Right ventricle myocardium superior (tissue), 1 donor: Measurements from ENCODE around the gene MEIOB. TPM values are rescaled to one million over a fixed set of nuclear protein-coding genes. Genes with fewer than 3 reads are reported as not detected.
"Not testable (repeated sequence)": the region's sequence is repeated elsewhere in the genome, so short reads cannot be mapped to it uniquely, and the experiment has no call there.

ENCODE experiments used
- ATAC-seq: fragments of 200-7000 bp; cut with Tn5 transposase; one replicate; pipeline ENCODE4 v1.9.1; 2020; ENCODE audit warnings: mild to moderate bottlenecking; ENCODE audit not compliant: poor library complexity
- DNase-seq: peaks from one replicate; pipeline ENCODE4 v3.0.0-alpha.2; 2020
- intact Hi-C: fragments of 100-400 bp; cut with DNase I; formaldehyde crosslinking; loops from one replicate; pipeline ENCODE4 v1.11.2; 2022
- total RNA-seq: library from RNA; stranded (reverse); fragmentation: NEBNext Ultra II Directional; extraction: Animal tissue kit (Norgen Biotek cat#: 25700); gene quantifications from one replicate; pipeline ENCODE4 v1.2.1, GENCODE V29; 2021
- donor health status: DM: no; HTN: yes; CAD: no; lungs with severe emphysema.

Gene MEIOB
- total RNA-seq, 1 donor from 2014 or later = not detected

DNA sequence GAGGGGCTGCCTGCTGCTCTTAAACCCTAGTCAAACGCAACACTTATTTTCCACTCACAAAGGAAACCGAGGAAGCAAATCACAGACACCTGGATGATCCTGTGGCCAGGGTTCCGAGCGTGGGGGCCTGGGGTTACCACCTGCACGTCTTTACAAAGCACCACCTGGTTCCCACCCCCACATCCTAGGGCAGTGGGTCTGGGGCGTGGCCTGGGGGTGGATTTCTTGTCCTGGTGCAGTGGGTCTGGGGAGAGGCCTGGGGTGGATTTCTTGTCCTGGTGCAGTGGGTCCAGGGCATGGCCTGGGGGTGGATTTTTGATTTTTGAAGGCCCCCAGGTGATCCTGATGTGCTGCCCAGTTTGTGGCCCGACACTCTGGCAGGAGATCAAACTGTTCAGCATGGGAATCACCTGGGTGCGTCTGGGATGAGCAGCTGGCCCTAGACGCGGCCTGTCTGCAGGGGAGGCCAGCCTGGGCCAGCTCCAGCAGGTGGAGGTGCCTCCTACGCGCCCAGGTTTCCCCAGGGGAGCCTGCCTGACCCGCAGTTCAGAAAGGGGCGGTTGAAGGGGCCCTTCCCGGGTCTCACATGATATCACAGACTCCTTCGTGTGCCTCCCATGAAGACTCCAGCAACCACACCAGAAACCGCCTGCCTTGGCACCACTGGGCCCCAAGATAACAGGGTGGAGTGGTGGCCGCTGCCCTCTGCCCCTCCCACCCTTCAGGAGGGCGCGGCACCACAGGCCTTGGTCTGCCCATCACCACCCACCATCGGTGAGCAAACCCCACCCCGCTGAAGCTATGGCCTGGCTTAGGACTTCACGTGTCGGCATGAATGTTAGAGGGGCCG lies 51.6 kb downstream of the MEIOB start:
- DNase-seq = no peak
- ATAC-seq = no peak
- intact Hi-C loops = no loop called here

DNA sequence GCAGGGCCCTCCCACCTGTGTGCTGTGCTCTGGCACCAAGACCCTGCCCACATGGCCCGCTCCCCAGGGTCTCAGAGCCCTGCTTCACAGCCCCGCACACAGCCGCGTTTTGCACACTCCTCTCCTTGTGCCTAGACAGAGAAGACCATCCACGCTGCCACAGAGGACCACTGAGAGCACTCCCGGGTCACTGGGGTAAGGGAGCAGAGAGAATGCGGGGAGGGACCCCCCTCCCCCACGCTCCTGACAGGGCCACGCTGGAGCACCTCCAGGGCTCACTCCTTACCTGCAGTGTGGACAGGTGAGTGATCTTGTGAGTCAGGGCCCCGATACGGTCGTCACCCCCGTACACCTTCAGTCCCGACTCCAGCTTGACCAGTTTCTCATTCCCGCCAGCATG lies 52.4 kb downstream of the MEIOB start:
- DNase-seq (no peak), ATAC-seq (no peak)
- intact Hi-C loops = no loop called here

DNA sequence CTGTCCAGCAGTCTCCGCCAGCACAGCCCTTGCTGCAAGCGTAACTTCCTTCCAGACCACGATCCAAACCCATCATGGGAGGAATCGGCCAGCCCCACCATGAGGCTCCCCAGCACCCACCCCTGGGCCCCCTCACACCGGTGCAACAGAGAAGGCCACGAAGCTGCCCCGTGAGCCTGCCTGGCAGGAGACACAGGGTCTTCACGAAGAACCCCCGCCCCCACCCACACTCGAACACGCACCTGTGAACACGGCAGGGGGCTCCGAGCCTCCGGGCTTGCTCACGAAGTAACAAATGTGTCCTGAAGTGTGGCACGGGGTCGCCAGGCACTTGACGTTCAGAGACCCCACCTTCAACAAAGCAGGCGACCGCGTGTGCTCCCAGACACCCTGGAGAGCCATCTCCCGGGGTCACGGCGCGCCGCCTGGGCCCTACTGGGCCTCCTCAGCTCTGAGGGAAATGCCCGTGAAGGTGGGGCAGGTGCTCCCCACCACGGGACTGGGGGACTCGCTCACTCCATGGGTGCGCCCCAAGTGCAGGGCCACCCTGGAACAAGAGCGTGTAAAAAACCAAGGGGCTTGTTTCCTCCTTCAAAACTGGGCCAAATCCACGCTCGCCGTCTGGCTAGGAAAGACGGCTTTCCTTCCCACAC lies 53.0 kb downstream of the MEIOB start:
- intact Hi-C loops = no loop called here
- DNase-seq = no peak
- no peak for ATAC-seq

DNA sequence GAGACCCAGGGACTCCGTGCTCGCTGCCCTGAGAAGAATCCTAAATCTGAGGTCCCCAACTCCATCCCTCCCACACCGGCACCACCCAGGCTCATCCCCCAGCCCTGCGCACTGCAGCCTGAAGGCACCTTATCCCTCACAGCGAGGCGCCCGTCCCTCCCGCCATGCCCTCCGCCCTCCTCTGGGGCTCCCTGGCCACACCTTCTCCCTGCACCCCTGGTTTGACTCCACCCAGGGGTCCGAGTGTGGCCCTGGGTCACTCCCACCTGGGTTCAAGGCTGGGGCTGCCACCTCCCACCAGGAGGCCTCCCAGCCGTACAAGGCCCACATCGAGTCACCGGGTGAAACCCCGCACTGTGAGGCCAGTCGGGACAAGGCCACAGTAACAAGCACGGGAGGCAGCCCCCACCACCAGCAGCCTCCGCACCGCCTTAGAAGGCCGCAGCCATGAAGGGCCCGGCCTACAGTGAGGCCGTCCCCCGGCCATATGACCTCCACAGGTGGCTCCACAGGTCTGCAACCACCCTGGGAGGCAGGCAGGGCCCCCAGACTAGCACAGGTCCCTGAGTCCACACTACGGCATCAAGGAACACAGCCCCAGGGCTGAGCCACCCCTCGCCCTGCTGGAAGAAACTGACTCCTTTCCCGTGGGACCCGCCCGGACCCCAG lies 53.6 kb downstream of the MEIOB start:
- DNase-seq (no peak), ATAC-seq (no peak)
- intact Hi-C loops = no loop called here

DNA sequence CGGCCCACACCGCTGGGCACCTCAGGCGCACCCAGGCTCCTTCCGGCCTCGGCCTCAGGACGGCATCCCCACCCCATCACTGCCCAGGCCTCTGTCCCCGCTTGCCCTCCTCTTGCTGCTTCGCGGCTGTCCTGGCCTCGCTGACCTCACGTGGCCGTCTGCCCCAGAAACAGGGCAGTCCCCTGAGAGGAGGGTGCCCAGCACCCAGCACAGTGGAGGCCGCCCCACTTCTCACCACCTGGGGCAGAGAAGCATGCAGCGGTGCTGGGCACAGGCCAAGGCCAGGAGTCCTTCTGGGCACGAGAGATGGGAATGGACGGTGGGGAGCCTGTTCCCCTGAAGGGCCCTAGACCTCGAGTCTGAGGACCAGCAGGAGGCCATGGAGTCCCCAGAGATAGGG lies 54.2 kb downstream of the MEIOB start:
- intact Hi-C loops = no loop called here
- DNase-seq (no peak), ATAC-seq (no peak)

DNA sequence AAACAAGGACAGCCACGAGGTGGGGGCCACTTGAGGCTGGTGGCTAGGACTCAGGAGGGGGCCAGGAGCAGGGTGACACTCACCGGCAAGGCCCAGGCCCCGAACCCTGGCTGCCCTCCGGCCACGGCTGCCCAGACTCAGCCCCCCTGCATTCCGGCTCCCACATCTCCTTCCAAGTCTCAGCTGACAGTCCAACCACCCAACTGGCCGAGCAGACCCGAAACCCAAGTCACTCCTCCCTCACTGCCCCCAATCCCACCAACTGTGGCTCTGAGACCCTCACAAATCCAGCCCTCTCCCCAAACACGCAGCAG lies 54.7 kb downstream of the MEIOB start:
- DNase-seq = no peak
- intact Hi-C loops = no loop called here

DNA sequence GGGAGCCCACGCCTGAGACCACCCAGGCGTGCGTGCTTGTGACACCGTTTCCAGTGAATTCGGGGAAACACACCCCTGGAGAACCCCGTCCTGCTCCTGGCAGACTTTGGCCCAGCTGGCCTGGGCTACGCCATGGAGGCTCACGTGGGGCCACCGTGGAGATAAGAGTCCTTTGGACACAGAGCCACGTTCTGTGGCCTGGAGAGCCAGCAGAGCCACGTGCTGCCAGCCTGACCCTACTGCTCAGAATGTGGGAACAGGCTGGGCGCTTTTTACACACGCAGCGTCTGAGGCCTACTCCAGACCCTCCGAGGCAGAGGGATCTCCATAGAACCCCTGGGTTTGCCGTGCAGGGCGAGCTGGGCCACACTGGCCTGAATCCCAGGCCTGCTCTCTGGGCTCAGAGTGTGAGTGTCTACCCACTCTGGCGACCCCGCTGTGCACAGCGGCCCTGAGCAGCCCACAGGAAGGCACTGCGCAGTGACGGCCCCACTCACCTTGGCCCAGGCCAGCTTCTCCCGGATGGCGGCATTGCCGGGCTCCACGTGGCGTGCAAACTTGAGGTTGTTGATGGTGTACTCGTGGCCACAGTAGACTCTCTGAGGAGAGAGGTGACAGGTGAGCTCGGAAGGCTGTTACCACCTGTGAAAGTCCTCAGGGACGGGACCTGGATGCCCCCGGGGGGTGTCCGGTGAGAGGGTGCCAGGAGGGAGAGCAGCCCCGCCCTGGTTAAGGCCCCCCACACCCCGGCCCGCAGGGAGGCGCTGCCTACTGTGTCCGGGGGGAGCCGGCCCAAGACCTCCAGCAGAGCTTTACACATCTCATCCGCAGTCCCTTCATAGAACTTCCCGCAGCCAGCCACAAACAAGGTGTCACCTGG lies 55.3 kb downstream of the MEIOB start:
- no peak for DNase-seq

More for the DNA sequence above, 54.7 kb downstream of the MEIOB start:
- no peak for ATAC-seq

DNA sequence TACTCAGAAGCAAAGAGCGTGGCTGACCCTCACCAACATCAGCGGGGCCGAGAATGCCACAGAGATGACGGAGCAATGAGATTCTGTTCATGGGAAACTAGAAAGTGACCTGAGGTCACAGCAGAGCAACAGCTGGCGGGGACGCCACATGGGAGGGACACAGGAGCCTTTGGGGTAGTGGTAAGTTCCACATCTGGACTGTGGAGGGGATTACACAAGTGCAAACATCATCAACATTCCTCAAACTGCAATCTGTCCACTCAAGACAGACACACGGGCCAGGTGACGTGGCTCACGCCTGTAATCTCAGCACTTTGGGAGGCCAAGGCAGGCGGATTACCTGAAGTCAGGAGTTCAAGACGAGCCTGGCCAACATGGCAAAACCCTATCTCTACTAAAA lies 56.5 kb downstream of the MEIOB start:
- no peak for ATAC-seq
- no peak for DNase-seq
- intact Hi-C loops = no loop called here

More for the DNA sequence above, 55.3 kb downstream of the MEIOB start:
- intact Hi-C loops = no loop called here
- no peak for ATAC-seq

DNA sequence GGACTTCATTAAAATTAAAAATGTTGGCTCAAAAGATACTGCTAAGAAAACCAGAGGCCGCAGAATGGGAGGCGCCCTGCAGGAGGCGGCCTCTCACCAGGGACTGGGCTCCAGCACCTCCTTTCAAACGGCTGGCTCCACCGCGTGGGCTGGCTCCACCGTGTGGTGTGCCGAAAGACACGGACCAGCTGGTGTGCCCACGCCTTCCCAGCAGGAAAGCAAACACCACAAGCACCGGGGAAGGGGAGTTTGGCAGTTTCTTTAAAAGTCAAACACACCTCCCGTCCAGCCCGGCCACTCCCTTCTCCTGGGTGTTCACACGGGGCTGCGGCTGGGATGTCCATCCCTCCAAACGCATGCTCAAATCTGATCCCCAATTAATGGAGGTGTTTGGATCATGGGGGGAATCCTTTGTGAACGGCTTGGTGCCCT lies 59.2 kb downstream of the MEIOB start:
- DNase-seq = peak; percentile 85
- intact Hi-C loops = no loop called here
- peak; percentile 93 for ATAC-seq

DNA sequence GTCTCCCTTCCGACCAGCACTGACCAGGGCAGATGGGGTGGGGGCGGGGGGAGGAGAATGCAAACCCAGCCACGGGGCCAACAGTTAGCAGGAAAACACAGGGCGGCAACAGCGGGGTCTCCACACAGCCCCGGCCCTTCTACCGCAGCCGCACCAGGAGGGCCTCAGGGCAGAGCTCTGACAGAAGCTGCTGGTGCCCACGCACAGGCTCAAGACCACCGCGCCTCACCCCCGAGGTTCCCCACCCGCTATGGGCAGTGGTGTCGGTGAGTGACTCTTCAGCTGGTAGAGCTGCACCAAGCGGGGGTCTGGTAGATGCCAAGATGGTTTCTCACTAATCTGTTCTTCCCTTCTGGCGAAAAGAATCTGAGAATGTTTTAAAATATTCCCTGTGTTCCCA lies 61.4 kb downstream of the MEIOB start:
- ATAC-seq = no peak
- intact Hi-C loops = no loop called here
- DNase-seq = no peak

DNA sequence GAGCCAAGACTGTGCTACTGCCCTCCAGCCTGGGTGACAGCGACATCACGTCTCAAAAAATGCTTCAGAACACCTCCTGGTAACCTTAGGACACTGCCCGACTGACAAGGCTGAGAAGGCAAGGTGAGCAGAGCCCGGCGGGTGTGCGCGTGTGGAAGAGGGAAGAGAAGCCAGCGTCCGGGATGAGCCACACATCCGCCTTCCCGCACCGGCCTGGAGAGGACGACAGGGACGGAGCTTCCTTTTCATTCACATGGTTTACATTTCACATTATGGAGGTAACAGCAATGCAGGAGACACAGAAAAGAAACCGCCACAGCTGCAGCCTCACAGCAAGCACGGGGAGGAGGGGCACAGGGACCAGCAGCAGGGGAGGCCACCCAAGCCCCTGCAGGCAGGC lies 61.9 kb downstream of the MEIOB start:
- intact Hi-C loops = no loop called here
- ATAC-seq (no peak), DNase-seq (no peak)

DNA sequence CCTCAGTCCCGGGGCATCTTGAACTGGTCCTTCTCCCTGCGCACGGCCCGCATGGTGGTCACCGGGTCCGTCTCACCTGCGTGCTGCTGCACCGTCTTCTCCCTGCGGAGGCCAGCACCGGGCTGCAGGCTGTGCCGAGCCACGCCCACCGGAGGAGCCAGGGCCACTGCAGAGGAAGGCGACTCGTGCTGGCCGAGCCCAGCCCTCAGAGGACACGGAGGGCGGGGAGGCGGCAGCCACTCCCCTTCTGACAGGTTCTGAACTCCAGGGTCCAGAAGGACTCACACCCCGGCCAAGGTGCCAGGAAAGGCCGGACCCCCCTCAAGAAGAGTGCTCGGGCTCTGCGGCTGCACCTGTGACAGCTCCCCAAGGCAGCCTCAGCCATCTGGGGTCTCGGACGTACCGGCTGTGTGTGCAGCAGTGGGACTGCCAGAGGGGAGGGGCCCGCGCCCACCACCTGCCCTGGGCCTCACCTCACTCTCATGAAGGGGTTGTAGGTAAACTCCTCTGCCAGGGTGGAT lies 62.6 kb downstream of the MEIOB start:
- no peak for ATAC-seq
- intact Hi-C loops = no loop called here
- DNase-seq = no peak

DNA sequence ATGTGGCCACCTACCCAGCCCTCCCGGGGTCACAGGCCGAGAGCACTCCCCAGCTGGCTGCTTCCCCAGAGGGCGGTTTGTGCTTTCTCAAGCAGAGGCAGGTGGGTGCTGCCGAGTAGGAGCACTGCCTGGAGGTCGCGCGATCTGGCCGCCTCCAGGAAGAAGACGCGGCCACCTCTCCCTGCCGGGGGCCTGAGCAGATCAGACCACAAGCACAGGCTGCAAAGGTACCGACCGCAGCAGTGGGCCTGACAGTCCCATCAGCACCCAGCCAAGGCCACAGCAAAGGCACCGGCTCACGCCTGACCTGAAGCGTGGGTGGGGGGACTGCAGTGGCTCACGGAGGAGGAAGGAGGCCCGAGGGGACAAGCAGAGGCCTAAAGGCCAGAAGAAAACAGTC lies 63.3 kb downstream of the MEIOB start:
- no peak for DNase-seq
- intact Hi-C loops = no loop called here
- ATAC-seq = no peak

DNA sequence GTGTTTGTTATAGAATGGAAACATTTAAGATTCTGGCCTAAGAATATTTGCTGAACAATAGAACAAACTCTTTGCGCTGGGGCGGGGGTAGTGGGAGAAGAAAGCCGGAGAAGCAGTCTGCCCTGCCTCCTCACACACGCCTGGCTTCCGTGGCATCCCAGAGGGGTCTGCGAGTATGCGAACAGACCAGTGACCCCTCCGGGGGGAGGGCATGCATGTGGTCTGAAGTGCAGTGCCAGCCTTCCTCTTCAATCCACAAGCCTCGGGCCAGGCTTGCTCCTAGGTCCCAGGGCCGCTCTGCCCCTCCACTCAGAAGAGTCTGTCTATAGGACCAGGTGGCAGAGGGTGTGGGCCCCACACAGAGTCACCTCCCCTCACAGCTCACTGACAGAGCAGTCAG lies 64.3 kb downstream of the MEIOB start:
- intact Hi-C loops = no loop called here
- ATAC-seq (no peak), DNase-seq (no peak)

DNA sequence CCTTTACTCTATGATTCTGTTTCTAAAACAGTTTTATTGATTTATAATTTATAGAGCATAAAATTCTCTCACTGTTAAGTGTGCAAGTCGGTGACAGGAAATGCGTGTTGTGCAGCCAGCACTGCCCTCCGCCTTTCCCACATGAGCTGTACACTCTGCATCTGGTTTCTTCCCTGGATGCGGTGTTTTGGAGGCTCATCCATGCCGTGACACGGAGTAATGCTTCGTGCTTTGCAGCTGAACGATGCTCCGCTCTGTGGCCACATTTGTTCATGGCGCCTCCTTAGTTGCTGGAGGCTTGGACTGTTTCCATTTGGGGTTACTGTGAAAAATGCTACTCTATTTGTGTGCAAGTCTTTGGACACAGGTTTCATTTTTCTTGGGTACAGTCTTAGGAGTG lies 71.3 kb downstream of the MEIOB start:
- intact Hi-C loops = no loop called here
- ATAC-seq = no peak
- DNase-seq = no peak

DNA sequence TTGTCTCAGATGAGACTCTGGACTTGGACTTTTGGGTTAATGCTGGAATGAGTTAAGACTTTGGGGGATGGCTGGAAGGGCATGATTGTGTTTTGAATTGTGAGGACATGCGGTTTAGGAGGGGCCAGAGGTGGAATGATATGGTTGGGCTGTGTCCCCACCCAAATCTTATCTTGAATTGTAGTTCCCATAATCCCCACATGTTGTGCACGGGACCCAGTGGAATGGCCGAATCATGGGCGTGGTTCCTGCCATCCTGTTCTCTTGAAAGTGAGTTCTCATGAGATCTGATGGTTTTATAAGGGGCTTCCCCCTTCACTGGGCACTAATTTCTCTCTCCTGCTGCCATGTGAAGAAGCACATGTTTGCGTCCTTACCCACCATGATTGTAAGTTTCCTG lies 72.7 kb downstream of the MEIOB start:
- ATAC-seq, intact Hi-C loops, DNase-seq: not testable (repeated sequence)

DNA sequence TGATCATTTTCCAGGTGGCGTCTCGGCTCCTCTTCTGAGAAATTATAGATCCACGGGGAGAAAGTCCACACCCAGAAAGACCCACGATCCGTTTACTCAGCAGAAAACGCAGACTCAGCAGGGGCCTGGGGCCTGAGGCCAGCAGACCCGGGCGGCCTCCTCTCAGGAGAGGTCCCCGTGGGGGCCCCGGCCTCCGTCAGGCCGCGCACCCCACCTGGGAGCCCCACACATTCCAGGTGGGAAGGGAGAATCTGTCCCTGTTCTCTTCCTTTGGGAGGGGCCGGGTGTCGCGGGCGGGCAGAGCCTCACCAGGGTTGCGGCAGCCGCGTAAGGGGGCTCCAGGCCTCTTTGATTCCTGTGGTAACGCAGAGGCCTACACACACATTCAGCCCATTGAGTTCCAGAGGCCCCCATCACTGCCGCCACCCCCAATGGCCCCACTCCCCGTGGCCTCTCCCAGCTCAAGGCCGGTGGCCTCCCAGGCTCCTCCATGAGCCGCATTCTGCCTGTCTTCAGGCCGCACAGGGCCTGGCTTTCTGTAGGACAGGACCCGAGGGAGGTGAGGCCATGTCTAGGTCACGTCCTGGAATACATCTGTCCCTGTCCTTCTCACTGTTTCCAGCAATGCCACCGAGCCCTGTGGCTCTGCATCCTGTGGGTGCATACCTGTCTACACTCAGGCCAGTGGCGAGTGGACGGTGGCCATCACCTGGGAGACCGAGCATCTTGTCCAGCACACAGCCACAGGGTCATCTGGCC lies 76.9 kb downstream of the MEIOB start:
- intact Hi-C loops = no loop called here
- DNase-seq (no peak), ATAC-seq (no peak)

DNA sequence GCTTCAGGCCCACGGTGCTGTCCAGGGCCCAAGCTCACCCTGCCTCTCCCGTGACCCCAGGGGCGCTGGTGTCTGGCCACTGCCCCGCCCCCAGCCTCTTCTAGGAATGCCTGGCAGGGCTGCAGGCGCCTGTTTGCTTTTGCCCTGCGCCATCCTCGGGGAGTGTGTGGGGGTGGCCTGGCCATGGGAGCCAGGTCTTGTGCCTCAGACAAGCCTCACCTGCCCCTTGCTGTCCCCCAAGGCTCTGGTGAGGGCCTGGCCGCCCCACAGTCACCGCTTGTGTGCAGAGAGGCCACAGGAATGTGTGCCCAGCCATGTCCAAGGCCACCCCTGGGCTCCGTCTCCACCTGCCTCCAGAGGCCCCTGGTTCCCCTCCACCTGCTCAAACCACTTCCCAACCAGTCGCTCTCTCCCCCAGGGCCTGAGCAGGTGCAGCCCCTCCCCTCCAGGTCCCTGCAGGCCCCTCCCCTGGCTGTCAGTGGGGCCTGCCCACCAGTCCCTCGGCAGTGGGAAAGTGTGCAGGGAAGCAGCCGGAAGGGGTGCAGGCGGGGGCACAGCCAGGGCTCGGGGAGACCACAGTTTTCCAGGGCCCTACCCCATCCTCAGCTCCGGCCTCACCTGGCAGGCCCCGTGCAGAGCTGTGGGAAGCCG lies 77.6 kb downstream of the MEIOB start:
- intact Hi-C loops = no loop called here
- DNase-seq = no peak
- ATAC-seq = no peak
